HCT116 (cell line): ENCODE data around the gene CPNE9. TPM values are rescaled to one million over a fixed set of nuclear protein-coding genes. Genes with fewer than 3 reads are reported as not detected.

ENCODE experiments used
- ATAC-seq: fragments of 200-7000 bp; cut with Tn5 transposase; 2 replicates; pipeline ENCODE4 v1.9.1; 2020; ENCODE audit warnings: mild to moderate bottlenecking, moderate library complexity
- BruUV-seq: library from RNA; stranded (reverse); fragments of 400-500 nt; replicated peaks from 2 replicates; lab custom pipeline; 2021; lab: Mats Ljungman, UMichigan
- CTCF ChIA-PET: fragments of 300-600 bp; sonication (Branson Sonifier 250); formaldehyde crosslinking; loops from one replicate; lab custom pipeline; 2021; ENCODE audit warnings: antibody characterized with exemption; lab: Charles Lee
- POLR2A ChIA-PET: fragments of 300-600, 350-600 bp; sonication (Branson Sonifier 250); formaldehyde crosslinking; loops from one replicate; lab custom pipeline; 2021; ENCODE audit warnings: antibody characterized with exemption; lab: Charles Lee
- RAD21 ChIA-PET, 2 experiments: fragments of 300-600 bp; sonication (Branson Sonifier 250); formaldehyde crosslinking; loops; one replicate each; lab custom pipeline; 2023; ENCODE audit warnings: low total read pairs in 2 of 2; ENCODE audit not compliant: uncharacterized antibody in 2 of 2, unreplicated experiment in 2 of 2, low non-redundant PET in 1 of 2; lab: Charles Lee
- DNase-seq: peaks from one replicate; pipeline ENCODE4 v3.0.0-alpha.2; 2010; ENCODE audit warnings: low read depth, low spot score
- H2AFZ ChIP-seq: fragments of 200-600 bp; shearing (Covaris generic), sonication (generic); 2 replicates; pipeline ENCODE4 v1.6.1; 2017; ENCODE audit warnings: low read depth, mixed run types, mixed read lengths, antibody characterized with exemption, low read length; ENCODE audit not compliant: poor library complexity, severe bottlenecking
- H3K27ac ChIP-seq: 2 replicates; pipeline ENCODE4 v1.5.1; 2012; ENCODE audit warnings: low read depth, low read length
- H3K27me3 ChIP-seq: fragments of 200-600 bp; sonication (generic); 2 replicates; pipeline ENCODE4 v1.6.1; 2016; ENCODE audit warnings: mixed run types, low read length, mixed read lengths; ENCODE audit not compliant: insufficient read depth
- H3K36me3 ChIP-seq, 2 experiments: fragments of 200-500 bp in 1 of 2; fragments of 200-600 bp in 1 of 2; sonication (Bioruptor generic) in 1 of 2; sonication (generic) in 1 of 2; 2 replicates each; pipeline versions ENCODE4 v1.5.1 to v1.6.1; 2014 to 2016; ENCODE audit warnings: low read length in 2 of 2, inconsistent platforms in 1 of 2, mixed read lengths in 1 of 2, mixed run types in 1 of 2; ENCODE audit not compliant: insufficient read depth in 2 of 2, control insufficient read depth in 1 of 2
- H3K4me1 ChIP-seq, 2 experiments: fragments of 200-600 bp in 1 of 2; sonication (generic) in 1 of 2; 2 replicates each; pipeline versions ENCODE4 v1.5.1 to v1.6.1; 2012 to 2017; ENCODE audit warnings: low read length in 2 of 2, inconsistent platforms in 1 of 2, mild to moderate bottlenecking in 1 of 2, mixed read lengths in 1 of 2, mixed run types in 1 of 2, moderate library complexity in 1 of 2; ENCODE audit not compliant: insufficient read depth in 2 of 2, control insufficient read depth in 1 of 2
- H3K4me2 ChIP-seq: fragments of 200-600 bp; sonication (generic); 2 replicates; pipeline ENCODE4 v1.6.1; 2017; ENCODE audit warnings: mixed run types, low read length, mixed read lengths
- H3K4me3 ChIP-seq, 2 experiments: fragments of 200-600 bp in 1 of 2; sonication (generic) in 1 of 2; replicated peaks in 1 of 2; 2 replicates each; pipeline ENCODE4 v1.5.1; 2011 to 2016; ENCODE audit warnings: low read length in 2 of 2, control low read depth in 1 of 2, low read depth in 1 of 2, mild to moderate bottlenecking in 1 of 2, mixed read lengths in 1 of 2, mixed run types in 1 of 2
- H3K79me2 ChIP-seq: fragments of 200-600 bp; sonication (generic); 2 replicates; pipeline ENCODE4 v1.6.1; 2017; ENCODE audit warnings: mild to moderate bottlenecking, mixed run types, low read length, moderate library complexity, mixed read lengths; ENCODE audit not compliant: insufficient read depth
- H3K9ac ChIP-seq: fragments of 200-600 bp; sonication (generic); 2 replicates; pipeline ENCODE4 v1.6.1; 2016; ENCODE audit warnings: low read length, mixed read lengths
- H3K9me2 ChIP-seq: fragments of 200-600 bp; sonication (generic), shearing (Covaris generic); 2 replicates; pipeline ENCODE4 v1.6.1; 2017; ENCODE audit warnings: mixed run types, mild to moderate bottlenecking, moderate library complexity; ENCODE audit not compliant: insufficient read depth
- H3K9me3 ChIP-seq, 2 experiments: fragments of 200-500 bp in 1 of 2; fragments of 200-600 bp in 1 of 2; sonication (Bioruptor generic) in 1 of 2; sonication (generic) in 1 of 2; 2 replicates each; pipeline ENCODE4 v1.6.1; 2014 to 2017; ENCODE audit warnings: low read length in 2 of 2, mixed read lengths in 2 of 2, inconsistent platforms in 1 of 2, low read depth in 1 of 2, mild to moderate bottlenecking in 1 of 2, mixed run types in 1 of 2, moderate library complexity in 1 of 2; ENCODE audit not compliant: control insufficient read depth in 1 of 2, insufficient read depth in 1 of 2
- H4K20me1 ChIP-seq: fragments of 200-600 bp; sonication (generic), shearing (Covaris generic); 2 replicates; pipeline ENCODE4 v1.6.1; 2017; ENCODE audit warnings: mixed run types, mild to moderate bottlenecking, moderate library complexity; ENCODE audit not compliant: insufficient read depth
- ATF3 ChIP-seq: IDR thresholded peaks from 2 replicates; pipeline ENCODE4 v1.6.1; 2012
- CEBPB ChIP-seq: IDR thresholded peaks from 2 replicates; pipeline ENCODE4 v1.6.1; 2012; ENCODE audit warnings: low read depth
- EZH2phosphoT487 ChIP-seq: fragments of 200-600 bp; IDR thresholded peaks from 2 replicates; pipeline ENCODE4 v1.6.1; 2018; ENCODE audit warnings: antibody characterized with exemption, borderline replicate concordance
- FOSL1 ChIP-seq: IDR thresholded peaks from 2 replicates; pipeline ENCODE4 v1.6.1; 2012; ENCODE audit warnings: low read depth
- JUND ChIP-seq: IDR thresholded peaks from 2 replicates; pipeline ENCODE4 v1.6.1; 2012
- POLR2A ChIP-seq: IDR thresholded peaks from 2 replicates; pipeline ENCODE4 v1.7.0; 2011; ENCODE audit warnings: borderline replicate concordance; ENCODE audit not compliant: insufficient read depth, insufficient read length; ENCODE audit errors: extremely low read depth
- RAD21 ChIP-seq: IDR thresholded peaks from 2 replicates; pipeline ENCODE4 v1.6.1; 2012; ENCODE audit warnings: low read depth, mild to moderate bottlenecking
- SIN3A ChIP-seq: IDR thresholded peaks from 2 replicates; pipeline ENCODE4 v1.6.1; 2012; ENCODE audit warnings: low read depth
- SP1 ChIP-seq: IDR thresholded peaks from 2 replicates; pipeline ENCODE4 v1.6.1; 2012; ENCODE audit warnings: low read depth
- SRF ChIP-seq: IDR thresholded peaks from 2 replicates; pipeline ENCODE4 v1.6.1; 2012; ENCODE audit warnings: low read depth
- ZBTB33 ChIP-seq: IDR thresholded peaks from 2 replicates; pipeline ENCODE4 v1.6.1; 2011; ENCODE audit warnings: mild to moderate bottlenecking, low read length, moderate library complexity; ENCODE audit not compliant: insufficient replicate concordance; ENCODE audit errors: extremely low read depth
- ZFX ChIP-seq: fragments of 450-650 bp; IDR thresholded peaks from 2 replicates; pipeline ENCODE4 v1.6.1; 2017
- ZNF274 ChIP-seq: fragments of 200-500 bp; sonication (Bioruptor generic); IDR thresholded peaks from 2 replicates; pipeline ENCODE4 v1.6.1; 2014; ENCODE audit warnings: mild to moderate bottlenecking, low read depth, low read length, inconsistent platforms
- intact Hi-C: fragments of 100-400 bp; cut with micrococcal nuclease; formaldehyde crosslinking; loops from 2 replicates; pipeline ENCODE4 v1.10.0; 2022
- total RNA-seq: library from RNA; stranded (reverse); gene quantifications from one replicate; pipeline ENCODE4 v1.2.1, GENCODE V29; 2021; ENCODE audit not compliant: unreplicated experiment
- TF ChIP-seq, protein P1 (sequence below): IDR thresholded peaks from 2 replicates; pipeline ENCODE4 v1.6.1; 2012
- TF ChIP-seq, protein P2 (sequence below), 3 experiments: fragments of 200-600 bp in 1 of 3; sonication (generic) in 1 of 3; IDR thresholded peaks in 2 of 3; conservative IDR thresholded peaks in 1 of 3; 2 replicates each; pipeline ENCODE4 v1.5.1; 2012 to 2017; ENCODE audit warnings: low read depth in 2 of 3, low read length in 2 of 3, antibody characterized with exemption in 1 of 3, borderline replicate concordance in 1 of 3, control low read depth in 1 of 3, mild to moderate bottlenecking in 1 of 3, mixed read lengths in 1 of 3, mixed run types in 1 of 3, moderate library complexity in 1 of 3; ENCODE audit not compliant: insufficient read depth in 1 of 3

The CPNE9 gene
- total RNA-seq, 1 experiment from 2014 or later = 0.98 TPM

DNA sequence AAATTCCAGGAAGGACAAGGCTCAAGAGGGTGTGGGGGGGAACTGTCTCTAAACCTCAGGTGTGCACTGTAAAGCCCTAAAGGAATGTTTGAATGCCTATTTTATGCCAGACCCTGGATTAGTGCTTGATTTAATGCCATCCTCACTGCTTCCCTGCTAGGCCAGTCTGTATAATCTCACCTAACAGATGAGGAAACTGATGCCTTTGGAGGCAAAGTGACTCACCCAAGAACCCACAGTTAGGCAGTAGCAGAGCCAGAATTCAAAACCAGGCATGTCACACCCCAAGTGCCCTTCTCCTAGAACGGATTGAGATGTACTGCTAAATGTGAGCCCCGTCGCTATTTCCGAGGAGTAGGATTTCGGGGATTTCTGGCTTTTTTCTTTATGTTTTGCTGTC, 58.3 kb downstream of the CPNE9 start:
- H3K9ac ChIP-seq = no peak overlapping the region
- RAD21 ChIA-PET = no interaction called here
- H4K20me1 ChIP-seq = no peaks in the 10 kb centered on the region
- intact Hi-C loops = no loop called here
- no peak overlapping the region for H3K4me2 ChIP-seq
- POLR2A ChIA-PET = no interaction called here
- no TSS peak for BruUV-seq
- no peak overlapping the region for H3K4me3 ChIP-seq
- TF ChIP-seq ATF3 (no peak), ZBTB33 (no peak), ZFX (no peak), RAD21 (no peak), JUND (no peak), ZNF274 (no peak), CEBPB (no peak)
- no peaks in the 10 kb centered on the region for H3K9me3 ChIP-seq
- ATAC-seq (no peak), DNase-seq (no peak)
- no peaks in the 10 kb centered on the region for H3K4me1 ChIP-seq
- peaks cover 6 to 17% of the 10 kb centered on the region in 2 experiments; a peak in 3 of 4 replicates for H3K36me3 ChIP-seq
- H3K27me3 ChIP-seq = no peaks in the 10 kb centered on the region
- no peaks in the 10 kb centered on the region for H3K79me2 ChIP-seq
- CTCF ChIA-PET = no interaction called here
- H3K9me2 ChIP-seq = no peaks in the 10 kb centered on the region
- H3K27ac ChIP-seq = no peak overlapping the region
- H2AFZ ChIP-seq = no peak overlapping the region

DNA sequence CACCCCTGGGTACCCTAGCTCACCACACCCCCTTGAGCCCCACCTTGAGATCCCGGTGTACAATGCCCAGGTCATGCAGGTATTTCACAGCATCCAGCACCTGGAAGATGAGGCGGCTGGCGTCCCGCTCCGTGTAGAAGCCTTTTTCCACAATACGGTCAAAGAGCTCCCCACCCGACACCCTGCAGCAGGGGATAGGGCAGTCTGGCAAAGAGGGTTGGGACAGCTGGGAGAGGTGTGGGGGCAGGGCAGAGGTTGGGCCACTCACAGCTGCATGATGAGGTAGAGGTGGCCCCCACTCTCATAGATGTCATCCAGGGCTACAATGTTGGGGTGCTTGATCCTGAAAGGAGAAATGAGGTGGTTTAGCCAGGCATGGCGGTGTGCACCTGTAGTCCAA, 59.2 kb downstream of the CPNE9 start:
- Histone ChIP-seq H3K4me3 (no peak overlapping the region), H3K9me3 (no peaks in the 10 kb centered on the region), H4K20me1 (no peaks in the 10 kb centered on the region), H3K27ac (no peak overlapping the region), H3K9me2 (no peaks in the 10 kb centered on the region), H3K9ac (no peak overlapping the region), H3K36me3 (peaks cover 2 to 17% of the 10 kb centered on the region in 2 experiments; a peak in 2 of 4 replicates), H3K27me3 (no peaks in the 10 kb centered on the region), H2AFZ (no peak overlapping the region), H3K79me2 (no peaks in the 10 kb centered on the region), H3K4me1 (no peaks in the 10 kb centered on the region), H3K4me2 (no peak overlapping the region)
- intact Hi-C loops = no loop called here
- DNase-seq (no peak), ATAC-seq (no peak)
- CTCF ChIA-PET = no interaction called here
- POLR2A ChIA-PET = no interaction called here
- RAD21 ChIA-PET = no interaction called here
- BruUV-seq = no TSS peak
- TF ChIP-seq SRF (no peak), ZBTB33 (no peak), SP1 (no peak), ZFX (no peak), FOSL1 (no peak), POLR2A (no peak), ZNF274 (no peak), EZH2phosphoT487 (no peak), RAD21 (no peak), SIN3A (no peak)
- TF ChIP-seq, protein P1, sequence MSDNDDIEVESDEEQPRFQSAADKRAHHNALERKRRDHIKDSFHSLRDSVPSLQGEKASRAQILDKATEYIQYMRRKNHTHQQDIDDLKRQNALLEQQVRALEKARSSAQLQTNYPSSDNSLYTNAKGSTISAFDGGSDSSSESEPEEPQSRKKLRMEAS = no peak
- TF ChIP-seq, protein P2, sequence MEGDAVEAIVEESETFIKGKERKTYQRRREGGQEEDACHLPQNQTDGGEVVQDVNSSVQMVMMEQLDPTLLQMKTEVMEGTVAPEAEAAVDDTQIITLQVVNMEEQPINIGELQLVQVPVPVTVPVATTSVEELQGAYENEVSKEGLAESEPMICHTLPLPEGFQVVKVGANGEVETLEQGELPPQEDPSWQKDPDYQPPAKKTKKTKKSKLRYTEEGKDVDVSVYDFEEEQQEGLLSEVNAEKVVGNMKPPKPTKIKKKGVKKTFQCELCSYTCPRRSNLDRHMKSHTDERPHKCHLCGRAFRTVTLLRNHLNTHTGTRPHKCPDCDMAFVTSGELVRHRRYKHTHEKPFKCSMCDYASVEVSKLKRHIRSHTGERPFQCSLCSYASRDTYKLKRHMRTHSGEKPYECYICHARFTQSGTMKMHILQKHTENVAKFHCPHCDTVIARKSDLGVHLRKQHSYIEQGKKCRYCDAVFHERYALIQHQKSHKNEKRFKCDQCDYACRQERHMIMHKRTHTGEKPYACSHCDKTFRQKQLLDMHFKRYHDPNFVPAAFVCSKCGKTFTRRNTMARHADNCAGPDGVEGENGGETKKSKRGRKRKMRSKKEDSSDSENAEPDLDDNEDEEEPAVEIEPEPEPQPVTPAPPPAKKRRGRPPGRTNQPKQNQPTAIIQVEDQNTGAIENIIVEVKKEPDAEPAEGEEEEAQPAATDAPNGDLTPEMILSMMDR (IDR thresholded peaks at IDR 0.05 in 2 of 3, conservative IDR thresholded peaks at IDR 0.05 in 1 of 3; ENCODE audit: borderline replicate concordance in 1 of 3, insufficient read depth in 1 of 3, low read depth in 2 of 3, low read length in 2 of 3) = no peak
